HTERT RPE-1 (cell line): ENCODE data around the gene NTRK2.

ENCODE experiments used
- in situ Hi-C: fragments of 300-500 bp; cut with MboI; formaldehyde crosslinking; loops from 4 replicates; pipeline ENCODE4 v1.14.3; 2020; ENCODE audit warnings: low sequenced_read_pairs

NTRK2 gene

DNA sequence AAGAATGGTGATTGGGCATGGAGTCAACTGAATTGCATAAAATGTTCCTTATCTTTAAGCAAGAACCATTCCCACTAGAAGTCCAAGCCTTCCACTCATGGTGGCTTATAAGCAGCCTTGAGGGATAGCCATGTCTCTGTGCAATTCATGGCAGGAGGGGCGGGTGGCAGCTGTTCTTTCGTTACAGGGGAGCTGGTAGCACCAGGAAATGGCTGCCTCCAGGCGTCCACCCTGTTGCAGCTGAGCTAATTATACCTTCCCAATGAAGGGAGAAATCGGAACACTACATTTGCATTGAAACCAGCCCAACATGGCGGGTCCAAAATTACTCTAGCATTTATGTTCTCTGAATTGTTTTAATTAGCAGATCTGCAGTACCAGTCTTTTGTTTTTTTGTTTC lies 289.8 kb downstream of the NTRK2 start:
- in situ Hi-C loops = no loop called here

DNA sequence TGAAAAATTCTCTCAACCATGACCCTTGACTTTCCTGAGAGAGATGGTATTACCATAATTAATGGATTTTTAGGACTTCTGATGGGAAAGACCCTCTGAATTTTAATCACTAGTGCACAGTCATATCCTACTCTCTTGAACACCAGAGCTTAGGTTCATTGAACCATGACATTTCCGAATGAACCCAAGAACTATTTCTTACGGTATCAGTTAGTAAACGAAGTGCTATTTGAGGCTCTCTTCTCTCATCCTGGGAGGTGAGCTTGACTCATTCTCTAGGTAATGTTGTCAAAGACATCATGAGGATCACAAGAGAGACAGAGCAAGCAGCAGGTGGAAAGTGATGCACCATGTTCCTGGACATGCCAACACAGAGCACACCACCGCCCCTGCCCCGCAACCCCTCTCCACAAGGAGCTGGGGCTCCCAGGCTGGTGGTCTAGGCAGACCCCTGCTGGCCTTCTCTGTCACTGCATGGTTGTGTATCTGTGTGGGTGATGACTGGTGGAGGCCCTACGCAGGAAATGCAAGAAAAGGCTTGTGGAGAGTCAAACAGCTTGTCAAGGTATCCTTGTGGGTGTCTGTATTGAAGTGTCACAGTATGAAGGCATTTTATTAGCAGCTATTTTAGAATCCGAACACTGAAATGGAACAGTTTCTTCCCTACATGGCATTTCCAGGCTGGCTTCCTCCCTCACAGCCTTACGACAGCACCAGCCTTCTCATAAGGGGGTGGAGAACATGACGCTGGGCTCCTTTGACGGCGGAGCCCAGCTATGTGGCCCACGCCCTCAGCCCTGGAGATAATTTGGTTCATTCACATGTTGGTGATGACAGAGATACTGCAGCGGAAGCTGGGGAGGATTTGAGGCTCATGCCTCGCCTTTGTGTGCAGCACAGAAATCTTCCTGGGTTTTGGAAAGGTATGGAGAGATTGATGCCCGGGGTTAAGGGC lies 297.6 kb downstream of the NTRK2 start:
- in situ Hi-C loops = no loop called here

DNA sequence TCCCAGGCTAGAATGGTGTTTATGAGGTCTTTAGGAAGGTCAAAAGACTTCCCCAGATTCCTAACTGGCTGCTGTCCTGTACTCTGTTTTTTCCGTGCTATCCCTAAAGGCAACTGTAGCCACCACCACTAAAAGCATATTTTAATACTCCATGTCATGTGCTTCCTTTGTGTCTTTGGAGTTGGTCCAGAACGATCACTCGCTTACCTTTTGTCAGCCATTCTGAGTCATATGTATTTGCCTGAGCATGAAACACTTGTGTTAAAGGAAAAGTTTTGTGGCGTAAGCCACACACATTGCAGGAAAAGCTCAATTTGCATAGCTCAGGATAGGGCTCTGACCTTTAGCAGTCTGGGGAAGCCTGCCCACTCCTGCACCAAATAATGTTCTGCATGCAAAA lies 299.6 kb downstream of the NTRK2 start:
- in situ Hi-C loops = no loop called here

DNA sequence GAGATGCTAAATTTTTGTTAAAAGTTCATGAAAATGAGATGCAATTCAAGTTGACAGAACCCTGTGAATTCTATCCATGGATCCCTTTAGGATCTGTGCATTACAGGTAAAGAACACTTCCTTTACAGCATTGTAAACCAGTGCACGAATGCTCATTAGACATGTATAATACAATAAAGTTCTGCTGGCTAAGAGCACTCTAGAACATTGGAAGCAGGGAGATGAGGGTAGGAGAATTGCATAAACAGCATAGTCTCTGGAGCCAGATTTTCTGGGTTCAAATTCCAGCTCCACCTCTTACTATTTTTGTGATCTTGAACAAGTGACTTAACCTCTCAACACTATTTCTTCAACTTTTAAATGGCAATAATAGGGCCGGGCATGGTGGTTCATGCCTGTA lies 300.2 kb downstream of the NTRK2 start:
- in situ Hi-C loops = no loop called here

DNA sequence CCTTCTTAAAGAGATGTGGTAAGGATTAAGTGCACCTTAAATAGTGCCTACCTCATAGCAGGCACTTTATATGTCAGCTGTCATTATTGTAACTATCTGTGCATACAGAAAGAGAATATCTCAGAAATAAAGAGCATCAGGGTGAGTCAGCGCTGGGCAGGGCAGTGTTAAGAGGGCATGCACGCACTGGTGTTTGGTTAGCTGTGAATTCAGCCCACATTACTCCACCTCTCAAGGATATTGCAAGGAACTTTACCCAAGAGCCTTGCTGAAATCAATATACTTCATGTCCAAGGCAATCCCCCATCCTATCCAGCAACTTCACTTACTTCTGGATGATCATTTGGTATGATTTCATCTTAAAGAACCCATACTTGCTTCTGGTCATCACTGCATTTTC lies 300.9 kb downstream of the NTRK2 start:
- in situ Hi-C loops = no loop called here

DNA sequence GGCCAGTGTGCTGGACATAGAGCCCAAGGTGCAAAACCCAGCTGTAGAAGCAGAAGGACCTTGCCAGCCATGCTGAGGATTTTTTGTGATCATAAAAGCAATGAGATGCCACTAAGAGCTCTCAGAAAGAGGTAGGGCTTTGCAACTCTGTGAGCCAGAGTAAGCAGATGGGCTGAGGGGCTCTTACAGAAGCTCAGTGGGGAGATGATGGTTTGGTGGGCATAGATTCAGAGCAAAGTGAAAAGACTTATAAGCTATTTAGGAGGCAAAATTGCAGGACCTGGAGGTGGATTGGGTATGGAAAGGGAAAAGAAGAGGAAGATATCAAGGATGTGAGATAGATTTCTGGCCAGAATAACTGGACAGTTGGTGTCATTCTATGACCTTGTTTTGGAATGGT lies 302.0 kb downstream of the NTRK2 start:
- in situ Hi-C loops = no loop called here

DNA sequence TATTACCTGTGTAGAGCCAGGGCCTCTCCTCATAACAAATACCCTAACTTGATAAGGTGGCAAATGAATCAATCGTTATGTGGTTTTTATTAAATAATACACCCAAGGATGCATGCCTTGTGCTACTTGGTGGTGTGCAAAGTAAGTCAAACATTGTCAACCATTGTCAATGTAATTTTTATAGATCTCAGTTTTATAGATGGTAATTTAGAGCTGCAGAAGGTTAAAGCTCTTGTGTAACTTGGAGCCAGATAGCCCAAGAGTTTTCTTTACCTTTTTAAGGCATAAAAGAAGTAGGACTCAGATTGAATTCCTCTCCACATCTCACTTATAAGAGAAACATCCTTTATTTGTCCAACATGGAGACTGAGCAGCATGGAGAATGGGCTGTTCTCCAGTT lies 304.7 kb downstream of the NTRK2 start:
- in situ Hi-C loops = no loop called here

DNA sequence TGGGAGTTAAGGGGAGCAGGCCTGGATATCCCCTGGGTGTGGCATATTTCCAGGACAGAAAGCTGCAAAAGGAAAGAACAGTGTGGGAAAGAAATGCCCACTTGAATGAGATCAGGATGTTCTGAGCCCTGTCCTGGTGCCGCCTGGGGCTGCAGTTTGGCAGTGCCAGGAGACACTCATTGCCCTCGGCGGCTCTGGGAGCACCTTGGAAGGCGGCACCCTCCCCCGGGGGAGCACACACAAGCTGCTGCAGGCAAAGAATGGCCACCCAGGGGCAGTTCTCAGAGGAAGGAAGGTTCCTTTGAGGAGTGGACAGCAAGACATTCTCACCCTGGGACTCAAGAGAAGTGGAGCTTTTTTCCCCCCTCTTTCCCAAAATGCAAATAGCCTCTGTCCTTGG lies 305.3 kb downstream of the NTRK2 start:
- in situ Hi-C loops = no loop called here

DNA sequence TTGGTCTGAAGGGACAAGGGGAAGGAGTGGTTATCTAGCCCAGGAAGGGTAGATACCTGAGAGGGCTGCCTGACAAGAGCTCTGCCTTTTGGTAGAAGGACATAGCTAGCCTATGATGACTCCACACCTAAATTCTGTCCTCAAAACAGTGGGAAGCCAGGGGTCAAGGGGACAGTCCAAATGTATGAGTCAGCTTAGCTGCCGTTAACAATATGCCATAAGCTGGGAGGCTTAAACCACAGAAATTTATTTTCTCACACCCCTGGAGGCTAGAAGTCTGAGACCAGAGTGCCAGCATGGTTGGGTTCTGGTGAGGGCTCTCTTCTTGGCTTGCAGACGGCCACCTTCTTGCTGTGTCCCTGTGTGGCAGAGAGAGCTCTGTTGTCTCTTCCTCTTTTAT lies 306.4 kb downstream of the NTRK2 start:
- in situ Hi-C loops = no loop called here

DNA sequence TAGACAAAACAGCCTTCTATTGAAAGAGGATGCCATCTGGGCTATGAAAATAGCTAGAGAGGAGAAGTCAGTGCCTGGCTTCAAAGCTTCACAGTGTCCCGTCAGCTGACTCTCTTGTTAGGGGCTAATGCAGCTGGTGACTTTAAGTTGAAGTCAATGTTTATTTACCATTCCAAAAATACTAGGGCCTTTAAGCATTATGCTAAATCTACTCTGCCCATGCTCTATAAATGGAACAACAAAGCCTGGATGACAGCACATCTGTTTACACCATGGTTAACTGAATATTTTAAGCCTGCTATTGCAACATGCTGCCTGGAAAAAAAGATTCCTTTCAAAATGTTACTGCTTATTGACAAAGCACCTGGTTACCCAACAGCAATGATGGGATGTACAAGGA lies 309.1 kb downstream of the NTRK2 start:
- in situ Hi-C loops = no loop called here

DNA sequence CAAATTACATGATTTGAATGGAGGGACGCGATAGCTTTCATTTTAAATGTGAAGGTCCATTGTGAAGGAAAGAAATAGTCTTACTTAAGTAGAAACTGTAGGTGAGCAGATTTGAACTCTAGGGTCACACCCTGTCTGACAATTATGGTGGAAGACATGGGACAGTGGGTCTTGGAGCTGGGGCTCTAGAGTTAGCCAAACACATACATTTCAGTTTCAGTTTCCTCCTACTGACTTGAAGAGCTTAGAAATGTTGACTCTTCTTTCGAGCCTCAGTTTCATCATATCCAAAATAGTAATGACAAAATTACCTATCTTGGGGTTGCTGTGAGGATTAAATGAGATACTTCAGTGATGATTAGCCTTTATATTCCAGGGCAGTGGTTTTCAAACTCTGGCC lies 314.2 kb downstream of the NTRK2 start:
- in situ Hi-C loops = no loop called here

DNA sequence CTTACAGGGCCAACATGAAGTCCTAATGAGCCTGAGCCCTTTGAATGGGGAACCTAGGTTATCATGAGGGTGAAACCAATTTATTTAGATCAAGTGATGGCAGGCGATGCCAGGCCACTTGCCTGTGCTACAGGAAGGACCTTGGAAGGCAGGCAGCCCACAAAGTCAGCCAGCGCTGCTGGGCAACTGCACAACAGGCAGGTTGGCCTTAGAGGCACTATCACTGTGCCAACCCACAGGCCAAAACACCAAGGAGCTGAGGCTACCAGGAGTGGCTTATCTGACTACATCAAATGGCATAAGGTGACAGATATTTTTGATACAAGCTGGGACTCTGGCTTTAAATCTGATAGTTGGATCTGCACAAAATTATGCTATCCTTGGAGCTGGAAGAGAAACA lies 319.1 kb downstream of the NTRK2 start:
- in situ Hi-C loops = no loop called here

DNA sequence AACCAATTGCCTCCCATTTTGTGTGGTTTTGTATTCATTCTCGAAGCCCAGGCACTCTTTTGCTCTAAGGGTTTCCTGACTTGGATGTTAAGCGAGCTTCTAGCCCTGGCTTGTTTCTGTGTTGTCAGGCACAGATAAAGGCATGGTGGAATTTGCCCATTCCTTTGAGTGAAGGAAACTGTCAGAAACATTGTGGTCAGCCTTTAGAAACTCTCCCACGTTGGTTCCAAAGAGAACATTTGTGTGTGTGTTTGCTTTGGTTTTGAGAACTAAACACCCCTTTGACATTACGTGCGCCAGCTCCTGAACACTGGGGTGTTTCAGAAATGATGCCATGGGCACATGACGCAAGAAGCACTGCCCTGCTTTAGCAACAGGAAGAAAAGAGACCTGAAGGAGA lies 320.9 kb downstream of the NTRK2 start:
- in situ Hi-C loops = no loop called here

DNA sequence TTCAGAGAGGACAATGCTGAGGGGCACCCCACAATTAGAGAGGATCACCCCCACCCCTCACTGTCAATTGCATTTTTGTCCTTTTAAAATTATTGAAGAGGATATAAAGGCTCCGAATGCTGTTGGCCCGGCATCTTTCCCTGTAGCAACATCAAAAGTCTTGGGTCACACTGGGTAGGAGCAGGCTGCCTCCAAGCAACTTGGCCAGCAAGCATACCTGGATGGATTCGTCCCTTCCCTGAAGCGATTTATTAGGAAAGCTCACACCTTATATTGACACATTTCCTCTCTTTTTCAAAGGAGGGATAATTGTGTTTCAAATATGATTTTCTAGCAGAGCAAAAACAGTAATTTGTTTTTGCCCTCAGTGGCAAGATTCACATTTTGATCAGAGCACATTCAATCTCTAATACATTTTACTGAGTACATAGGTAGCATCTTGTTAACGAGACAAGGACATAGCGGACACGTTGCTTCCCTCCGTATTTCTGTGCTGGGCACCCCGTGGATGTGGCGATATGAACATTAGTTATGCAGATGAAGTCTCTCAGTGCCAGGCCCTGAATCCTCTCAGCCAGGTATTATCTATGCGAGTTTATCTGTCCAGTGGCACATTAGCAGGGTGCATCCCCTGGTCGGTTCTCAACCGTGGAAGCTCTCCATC lies 321.5 kb downstream of the NTRK2 start:
- in situ Hi-C loops = no loop called here

DNA sequence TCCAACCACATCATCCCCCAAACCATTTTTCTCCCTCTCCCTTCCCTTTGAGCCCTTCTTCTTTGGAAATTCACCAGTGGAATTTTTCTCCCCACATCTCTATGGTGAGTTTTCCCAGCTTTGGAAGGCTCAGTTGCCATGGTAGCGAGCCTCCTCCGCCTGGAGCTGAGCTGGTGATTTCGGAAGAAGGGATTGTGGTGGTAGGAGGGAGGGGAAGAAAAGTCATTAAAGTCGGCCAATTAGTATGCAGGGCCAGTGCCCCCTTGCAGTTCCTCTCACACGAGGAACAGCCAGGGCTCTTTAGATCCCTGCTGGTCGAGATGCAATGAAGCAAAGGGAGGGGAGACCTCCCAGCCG lies 322.0 kb downstream of the NTRK2 start:
- in situ Hi-C loops = no loop called here

DNA sequence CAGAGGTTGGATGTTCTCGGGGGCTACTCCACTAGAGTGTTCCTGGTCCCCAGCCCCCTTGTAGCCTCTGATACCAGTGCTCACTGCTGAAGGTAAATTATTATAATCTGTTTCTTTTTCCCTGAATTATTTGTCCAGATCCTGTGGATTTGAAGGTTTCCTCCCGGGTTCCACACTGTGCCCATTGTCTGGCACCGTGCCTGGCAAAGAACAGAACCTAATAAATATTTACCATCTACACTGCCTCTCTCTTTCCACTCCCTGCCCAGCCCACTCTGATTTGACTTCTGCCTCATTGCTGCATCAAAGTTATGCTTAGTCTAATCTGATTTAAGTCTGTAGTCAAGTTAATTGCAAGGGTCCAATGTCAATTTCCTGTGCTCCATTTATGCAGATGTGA lies 322.9 kb downstream of the NTRK2 start:
- in situ Hi-C loops = no loop called here

DNA sequence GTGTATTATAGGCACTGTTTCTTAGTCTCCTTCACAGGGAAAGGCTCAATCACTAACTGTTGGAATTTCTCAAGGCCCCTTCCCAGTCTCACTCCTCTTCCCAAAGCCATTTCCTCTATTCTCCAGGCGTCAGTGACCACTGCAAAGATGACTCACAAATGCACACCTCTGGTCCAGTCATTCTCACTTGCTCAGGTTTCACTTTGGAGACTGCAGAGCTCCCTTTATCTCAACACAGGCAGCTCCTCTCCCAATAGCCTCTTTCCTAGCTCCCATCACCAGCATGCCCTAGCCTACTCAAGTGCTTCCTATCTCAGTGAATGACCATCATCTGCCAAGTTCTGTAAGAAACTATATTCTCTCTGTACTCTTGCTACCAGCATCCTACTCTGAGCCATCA lies 323.6 kb downstream of the NTRK2 start:
- in situ Hi-C loops = no loop called here

DNA sequence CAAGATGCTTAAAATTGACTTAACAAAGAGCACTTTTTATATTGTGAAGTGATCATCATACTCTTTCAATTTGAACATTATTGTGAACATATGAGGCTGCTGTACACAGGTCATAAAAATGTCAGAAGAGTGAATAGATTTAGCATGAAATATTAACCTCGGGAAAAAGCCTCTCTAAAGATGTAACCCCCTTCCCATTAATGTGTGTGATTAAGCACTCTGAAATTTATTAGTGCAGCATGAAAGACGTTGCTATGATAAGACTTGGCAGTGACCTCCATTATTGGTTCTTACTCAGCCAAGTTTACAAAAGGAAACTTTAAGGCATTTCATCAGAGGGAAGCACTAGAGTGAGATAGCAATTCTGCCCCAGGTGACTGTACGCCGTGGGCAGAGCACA lies 326.5 kb downstream of the NTRK2 start:
- in situ Hi-C loops = no loop called here

DNA sequence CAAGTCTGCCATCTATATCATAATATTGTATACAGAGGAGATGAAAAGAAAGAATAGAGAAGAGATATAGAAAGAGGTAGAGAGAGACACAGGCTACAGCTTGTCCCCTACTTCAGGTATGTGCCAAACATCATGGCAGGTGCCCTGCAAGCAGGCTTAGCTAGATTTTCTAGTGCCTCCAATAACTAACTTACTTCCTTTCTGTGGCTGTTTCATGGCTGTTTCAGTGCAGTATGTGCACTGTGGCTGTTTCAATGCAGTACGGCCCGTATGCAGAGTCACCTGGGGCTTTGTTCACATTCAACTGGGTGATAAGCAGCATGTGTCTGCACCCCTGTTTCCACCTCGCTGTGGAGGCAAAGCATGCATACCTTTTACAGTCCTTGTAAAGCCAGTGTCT lies 327.2 kb downstream of the NTRK2 start:
- in situ Hi-C loops = no loop called here

DNA sequence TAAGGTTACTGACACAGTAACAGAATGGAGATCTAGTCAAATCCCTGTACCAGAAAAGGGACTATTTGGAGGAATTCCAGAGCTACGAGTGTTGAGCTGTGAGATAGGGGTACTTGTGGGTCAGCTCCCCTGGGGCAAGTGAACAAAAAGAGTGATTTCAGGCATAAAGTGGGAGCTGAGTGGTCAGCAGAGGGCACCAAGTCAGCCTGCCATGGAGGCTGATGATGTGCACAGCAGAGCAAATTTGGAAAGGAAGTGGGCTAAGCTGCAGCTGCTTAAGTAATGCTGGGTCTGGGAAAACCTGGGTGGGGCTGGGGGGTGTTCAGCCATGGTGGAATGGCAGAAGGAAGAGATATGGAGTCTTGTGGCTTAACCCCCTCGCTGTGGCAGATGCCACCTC lies 327.9 kb downstream of the NTRK2 start:
- in situ Hi-C loops = no loop called here

DNA sequence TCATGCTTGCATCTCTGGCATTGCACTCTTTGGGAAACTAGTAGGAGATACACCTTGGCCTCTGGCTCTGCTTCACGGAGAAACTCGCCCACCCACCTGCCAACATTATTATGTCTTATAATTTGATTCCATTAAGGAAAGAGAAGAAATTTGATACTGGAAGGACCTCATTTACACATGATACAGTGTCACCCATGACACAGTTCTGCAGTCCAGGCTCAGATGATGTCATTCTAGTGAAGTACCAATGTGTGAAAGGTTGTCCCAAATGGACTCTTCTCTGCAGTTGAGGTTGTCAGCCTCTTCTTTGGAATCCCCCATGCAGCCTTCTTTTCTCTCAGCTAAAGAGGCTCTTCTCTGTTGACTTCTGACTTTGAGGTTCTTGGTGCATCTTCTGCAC lies 329.1 kb downstream of the NTRK2 start:
- in situ Hi-C loops = no loop called here

DNA sequence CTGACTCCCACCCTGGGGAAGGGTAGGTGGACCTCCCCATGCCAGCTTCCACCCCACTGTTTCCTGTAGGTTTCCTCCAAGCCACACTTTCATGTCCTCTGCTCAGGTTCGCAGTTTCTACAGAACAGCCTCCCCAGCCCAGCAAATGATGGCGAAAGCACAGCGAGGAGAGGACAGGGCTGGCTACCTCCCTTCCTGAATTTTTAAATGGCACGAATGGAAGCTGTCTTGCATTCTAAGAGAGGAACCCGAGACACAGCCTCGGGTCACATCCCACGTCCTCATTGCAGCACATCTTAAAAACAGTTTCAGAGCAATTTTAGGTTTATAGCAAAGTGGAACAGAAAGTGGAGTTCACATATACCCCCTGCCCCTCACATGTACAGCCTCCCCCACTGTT lies 330.3 kb downstream of the NTRK2 start:
- in situ Hi-C loops = no loop called here

DNA sequence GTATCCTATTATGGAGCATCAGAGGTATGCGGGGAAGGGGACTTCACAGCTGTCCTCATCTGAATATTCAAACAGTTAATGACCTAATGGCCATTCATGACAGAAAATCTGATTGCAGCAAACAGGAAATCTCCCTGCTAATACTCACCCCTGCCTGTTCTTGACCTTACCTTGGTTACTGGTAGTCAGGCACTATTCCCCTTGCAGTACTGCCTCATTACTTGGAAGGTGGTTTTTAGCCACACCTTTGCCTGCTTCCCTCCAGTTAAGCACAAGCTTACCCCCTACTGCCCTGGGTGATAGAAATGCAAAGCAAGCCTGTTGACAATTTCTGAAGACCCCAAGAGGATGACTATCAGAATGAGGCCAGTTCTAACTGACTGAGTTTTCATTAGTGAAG lies 332.4 kb downstream of the NTRK2 start:
- in situ Hi-C loops = no loop called here
